NOMO-1 treated with dmso at 0.1 percent for 144 hours (cell line): Measurements from ENCODE around the gene LYST.
"Not testable (repeated sequence)": the region's sequence is repeated elsewhere in the genome, so short reads cannot be mapped to it uniquely, and the experiment has no call there.

ENCODE experiments used
- DNase-seq: peaks from one replicate; lab custom pipeline; 2025; ENCODE audit not compliant: unreplicated experiment; lab: John Stamatoyannopoulos, UW

LYST gene

DNA sequence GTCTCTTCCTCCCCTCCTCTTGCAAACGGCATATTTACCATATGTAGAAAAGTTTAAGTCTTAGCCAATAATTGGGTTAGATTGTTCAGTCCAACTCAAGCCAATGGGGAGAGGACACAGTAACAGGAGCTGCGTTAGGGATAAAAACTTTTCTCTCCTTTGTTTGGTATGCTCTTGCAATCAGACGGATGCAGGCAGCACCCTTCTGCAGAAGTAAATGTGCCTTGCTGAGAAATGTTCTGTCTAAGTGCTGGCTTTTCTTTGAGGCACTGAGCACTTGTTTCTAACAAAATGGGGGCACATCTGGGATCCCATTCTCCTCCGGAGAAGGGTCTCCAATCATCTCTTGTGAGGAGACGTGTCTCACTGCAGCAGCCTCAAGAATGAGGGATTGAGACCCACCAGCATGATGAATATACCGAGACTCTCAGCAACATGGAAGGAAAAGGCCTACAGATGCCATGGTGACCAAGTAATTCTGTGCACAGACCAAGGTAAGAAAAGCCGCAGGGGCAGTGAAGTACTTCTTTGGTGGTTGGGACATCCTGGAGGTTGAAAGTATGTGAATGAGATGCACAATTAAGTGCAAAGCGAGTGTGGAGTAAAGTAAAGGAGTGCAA is 196.4 kb downstream of the LYST start:
- DNase-seq = no peak

GRCh38 chr1:235669277-235669676 is 197.4 kb downstream of the LYST start:
- no peak for DNase-seq

- DNase-seq = no peak
These were observed 203.1 kb downstream of the LYST start for GRCh38 chr1:235663628-235664027.

- DNase-seq = no peak
These were observed 205.1 kb downstream of the LYST start for GRCh38 chr1:235661568-235661967.

DNA sequence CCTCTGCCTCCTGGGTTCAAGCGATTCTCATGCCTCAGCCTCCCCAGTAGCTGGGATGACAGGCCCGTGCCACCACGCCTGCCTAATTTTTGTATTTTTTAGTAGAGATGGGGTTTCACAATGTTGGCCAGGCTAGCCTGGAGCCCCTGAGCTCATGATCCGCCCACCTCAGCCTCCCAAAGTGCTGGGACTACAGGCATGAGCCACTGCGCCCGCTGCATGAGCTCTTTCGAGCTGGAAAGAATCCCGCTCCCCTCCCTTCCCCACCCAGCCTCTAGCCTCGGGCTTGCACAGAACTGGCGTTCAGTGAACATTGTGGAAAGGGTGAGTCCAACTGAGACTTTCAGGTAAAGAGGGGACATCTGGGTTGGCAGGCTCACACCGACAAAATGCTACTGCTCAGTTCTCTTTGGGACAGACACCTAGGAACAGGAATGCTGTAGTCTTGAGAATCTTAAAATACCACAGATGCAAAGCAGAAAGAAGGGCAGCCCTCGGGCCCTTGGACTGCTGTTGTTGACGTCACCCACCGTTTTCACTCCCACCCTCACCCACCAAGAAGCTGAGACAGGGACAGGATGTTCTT is 207.4 kb downstream of the LYST start:
- no peak for DNase-seq

GRCh38 chr1:235657747-235658526 is 208.8 kb downstream of the LYST start:
- DNase-seq = no peak

DNA sequence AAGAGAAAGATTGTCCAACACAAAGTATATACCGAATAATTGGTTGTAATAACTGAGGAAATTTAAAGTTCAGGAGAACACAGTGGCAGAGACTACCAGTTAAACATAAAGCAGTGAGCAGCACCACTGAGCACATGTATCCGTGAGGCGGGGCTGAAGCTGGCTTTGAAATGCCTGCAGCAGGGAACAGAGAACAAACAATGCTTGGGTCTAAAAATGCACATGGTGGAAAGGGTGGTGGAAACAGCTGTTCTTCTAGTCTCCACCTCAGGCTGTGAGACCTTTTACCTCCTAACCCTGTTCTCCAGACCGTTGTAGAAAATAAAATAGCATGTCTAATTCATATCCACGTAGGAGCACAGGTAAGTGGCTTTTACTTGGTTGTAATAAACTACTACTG is 209.4 kb downstream of the LYST start:
- DNase-seq = no peak

- no peak for DNase-seq
These were observed 214.3 kb downstream of the LYST start for GRCh38 chr1:235652364-235652763.

DNA sequence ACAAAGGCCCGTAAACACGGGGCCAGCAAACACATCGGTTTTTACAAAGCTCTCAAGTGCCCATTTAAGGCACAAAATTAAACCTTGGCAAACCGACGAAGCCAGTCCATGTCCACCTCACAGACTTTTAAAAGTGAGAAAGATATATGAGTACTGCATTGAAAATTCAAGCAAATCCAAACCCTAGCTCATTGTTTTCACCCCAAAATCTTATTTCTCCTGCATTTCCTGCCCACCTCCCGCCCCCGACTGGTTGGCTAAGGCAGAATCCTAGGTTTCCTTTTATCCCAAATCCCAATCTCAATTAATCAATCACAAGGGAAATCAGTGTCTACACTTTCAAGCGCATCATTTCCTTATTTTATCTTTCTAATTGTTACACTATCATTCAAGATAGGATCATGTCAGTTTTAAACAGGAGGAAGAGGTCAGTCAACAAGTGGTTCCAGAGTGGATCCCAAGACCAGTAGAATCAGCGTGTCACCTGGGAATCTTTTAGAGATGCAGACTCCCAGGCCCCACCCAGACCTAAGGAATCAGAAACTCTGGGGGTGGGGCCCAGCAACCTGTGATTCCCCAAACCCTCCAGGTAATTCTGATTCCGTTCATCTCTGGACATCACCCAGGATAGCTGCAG is 215.4 kb downstream of the LYST start:
- DNase-seq = no peak

DNA sequence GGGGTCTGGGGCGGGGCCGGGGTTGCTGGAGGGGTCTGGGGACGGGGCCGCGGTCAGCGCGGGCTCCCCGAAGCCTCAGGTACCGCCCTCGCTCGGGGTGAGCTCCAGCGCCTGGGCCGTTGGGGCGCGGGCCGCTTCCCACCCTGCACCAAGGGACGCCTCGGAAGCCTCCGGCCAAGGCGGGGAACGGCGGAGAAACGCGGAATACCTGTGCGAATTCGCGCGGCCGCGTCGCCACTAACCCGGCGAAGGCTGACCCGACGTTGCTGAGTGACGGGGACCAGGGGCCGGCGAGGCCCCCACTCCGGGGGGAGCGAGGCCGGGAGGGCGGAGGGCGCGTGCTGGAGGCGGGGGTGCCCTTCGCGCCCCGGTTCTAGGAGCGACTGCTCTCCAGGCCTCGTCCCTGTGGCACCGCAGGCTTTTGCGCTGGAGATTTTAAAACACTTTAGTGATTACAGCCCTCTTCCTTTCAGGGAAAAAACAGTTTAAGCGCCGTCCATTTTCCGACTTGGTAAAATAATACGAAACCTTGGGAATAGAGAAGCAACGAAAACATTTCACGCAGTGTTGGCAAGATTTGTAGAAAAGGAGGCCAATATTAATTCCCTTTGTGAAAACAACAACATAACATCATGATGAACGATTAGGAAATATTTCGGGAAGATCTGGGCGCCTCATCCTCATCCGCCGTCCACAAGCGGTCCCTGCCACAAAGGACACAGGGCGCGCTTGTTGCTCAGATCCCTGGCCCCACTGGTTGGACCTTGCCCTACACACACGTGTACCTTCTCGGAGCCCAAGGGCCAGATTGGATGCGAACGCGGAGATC is 216.2 kb downstream of the LYST start:
- DNase-seq = no peak

DNA sequence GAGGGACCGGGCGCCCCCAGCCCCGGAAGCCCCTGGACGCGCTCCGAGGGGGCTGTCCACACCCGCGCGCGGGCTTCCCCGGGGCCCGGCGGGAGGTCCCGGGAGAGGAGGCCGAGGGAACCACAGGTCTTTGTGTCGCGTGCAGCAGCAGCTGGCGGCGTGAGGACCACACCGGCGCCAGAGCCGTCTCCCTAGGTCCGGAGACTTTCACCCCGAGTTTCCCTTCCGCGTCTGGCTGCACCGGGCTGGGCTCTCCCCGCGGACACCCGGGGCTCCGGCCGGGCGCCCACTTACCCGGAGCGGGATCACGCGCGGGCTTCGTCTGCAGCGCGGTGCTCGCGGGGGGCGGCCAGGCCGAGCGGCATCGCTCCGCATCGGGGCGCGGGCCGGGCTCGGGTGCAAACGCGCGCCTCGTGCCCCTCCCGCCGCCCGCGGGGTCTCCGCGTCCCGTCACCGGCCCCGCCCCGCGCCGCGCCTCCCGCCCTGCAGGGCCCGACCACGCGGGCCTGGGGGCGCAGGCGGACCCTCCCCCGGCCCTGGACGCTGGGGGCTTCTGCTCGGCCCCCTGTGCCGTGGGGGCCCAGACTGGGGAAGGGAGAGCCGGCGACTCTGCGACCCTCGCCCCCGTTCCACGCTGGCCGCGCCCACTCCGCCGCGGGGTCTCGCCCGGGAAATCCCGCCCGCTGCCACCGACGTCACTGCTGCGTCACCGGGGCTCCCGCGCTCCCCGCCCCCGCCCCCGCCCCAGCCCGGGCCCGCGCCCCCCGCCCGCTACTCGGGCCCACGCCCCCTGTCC is 217.1 kb downstream of the LYST start, which contains the start of gene GNG4:
Gene GNG4 (minus strand): TSS at position 417 of the 796 bp plus-strand sequence. CDS start 65,946 bp downstream, outside the sequence.
- DNase-seq = no peak

- peak; percentile 19 for DNase-seq
These were observed 217.7 kb downstream of the LYST start for GRCh38 chr1:235648954-235649367.

GRCh38 chr1:235648407-235648907 is 218.2 kb downstream of the LYST start:
- DNase-seq = no peak

DNA sequence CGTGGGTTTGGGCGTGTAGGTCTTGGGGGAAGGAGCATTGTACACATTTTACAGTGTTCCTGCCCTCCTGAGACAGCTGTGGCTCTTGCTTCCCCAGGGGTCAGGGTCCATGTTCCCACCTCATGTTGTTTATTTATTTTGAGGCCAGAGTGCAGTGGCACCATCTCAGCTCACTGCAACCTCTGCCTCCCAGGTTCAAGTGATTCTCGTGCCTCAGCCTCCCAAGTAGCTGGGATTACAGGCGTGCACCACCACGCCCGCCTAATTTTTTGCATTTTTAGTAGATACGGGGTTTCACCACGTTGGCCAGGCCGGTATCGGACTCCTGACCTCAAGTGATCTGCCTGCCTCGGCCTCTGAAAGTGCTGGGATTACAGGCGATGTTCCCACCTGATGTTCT is 219.2 kb downstream of the LYST start:
- not testable (repeated sequence) for DNase-seq

DNA sequence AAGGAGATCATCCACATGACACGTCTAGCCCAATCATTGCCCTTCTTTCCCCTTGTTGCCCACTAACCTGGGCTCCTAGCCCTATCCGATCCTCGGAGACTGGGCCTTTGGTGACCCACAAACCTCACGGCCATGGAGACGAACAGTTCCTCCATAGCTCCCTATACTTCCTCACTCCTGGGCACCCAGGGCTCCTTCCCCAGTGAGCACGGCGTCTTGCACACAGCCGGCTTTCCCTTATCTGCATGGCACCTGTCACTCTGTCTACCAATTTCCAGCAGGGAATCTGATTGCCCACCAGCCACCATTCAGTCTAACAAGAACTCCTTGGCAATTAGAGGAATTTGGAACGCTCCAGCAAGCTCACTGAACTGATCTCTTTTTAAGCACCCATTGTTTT is 220.2 kb downstream of the LYST start:
- no peak for DNase-seq

DNA sequence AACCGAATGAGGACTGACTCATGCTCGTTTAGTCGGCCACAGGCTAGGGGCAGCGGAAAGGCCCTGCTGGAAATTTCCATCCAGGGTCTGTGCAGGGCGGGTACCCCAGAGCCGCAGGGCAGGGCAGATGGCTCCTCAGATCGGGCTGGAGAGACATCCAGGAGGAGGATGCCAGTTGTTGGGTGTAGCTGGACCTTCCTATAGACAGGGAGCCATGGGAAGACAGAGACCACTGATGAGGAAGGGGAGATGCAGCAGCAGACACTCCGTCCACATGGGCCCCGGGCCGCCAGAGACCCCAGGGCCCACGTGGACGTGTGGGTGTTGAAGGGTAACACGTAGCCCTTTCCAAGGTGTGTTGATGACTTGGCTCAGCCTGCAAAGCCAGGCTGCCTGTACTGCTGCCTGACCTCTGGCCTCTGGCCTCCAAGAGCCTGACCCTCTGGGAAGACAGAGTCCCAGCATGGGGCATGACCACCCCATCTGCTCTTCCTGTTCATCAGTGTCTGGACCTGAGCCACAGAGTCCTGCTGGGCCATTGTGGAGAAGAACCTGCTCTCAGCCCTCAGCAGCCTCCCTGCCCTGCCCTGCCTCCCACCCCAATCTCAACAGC is 221.9 kb downstream of the LYST start:
- DNase-seq = no peak

DNA sequence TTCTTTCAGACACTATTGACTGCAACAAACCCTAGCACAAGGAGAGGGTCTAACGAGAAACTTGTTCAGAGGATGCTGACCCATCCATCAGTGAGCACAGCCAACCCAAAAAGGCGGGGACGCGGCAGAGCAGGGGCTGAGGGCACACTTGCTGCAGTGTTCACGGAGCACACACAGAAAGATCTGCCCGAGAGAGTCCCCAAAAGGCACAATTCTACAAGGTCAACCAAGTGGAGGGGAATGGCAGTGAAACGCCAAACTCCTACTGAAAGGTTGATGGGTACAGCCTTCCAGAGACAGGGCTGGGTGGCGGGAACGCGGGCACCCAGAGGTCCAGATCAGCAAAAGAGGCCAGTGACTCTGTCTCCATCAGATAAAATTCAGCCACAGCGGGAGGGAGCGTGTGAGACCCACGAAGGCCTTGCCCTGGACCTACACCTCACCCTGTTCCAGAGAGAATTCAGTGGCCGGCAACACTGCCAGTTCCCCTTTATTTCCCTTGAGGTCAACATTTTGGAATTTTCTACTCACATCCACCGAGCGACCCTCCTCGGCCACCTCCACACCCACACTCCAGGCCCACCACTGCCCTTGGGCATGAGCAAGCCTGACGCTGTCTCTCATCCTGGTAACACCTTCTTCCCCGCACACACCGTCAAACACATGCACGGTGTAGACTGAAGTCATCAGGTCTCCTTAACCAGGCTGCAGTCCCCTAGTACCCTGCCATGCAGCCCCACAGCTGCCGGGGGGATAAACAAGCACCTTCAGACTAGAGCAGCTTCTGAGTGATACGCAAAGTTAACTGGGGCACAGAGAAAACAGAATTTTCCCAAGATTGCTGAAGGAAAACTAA is 222.6 kb downstream of the LYST start:
- DNase-seq = no peak

GRCh38 chr1:235642943-235643371 is 223.7 kb downstream of the LYST start:
- no peak for DNase-seq
